Measurements from ENCODE around the gene SLC41A1.

Gene SLC41A1

GRCh38 chr1:205791568-205792180 is 21.3 kb downstream of the SLC41A1 start:
- DNase-seq (ENCODE audit: low read depth in 2 of 3, low spot score in 1 of 3), result peak in 2 of 3 donors; percentile 42 to 54

GRCh38 chr1:205787287-205787916 is 25.6 kb downstream of the SLC41A1 start:
- DNase-seq (ENCODE audit: low read depth in 2 of 3, low spot score in 1 of 3), result no peak

GRCh38 chr1:205786601-205787000 is 26.4 kb downstream of the SLC41A1 start:
- no peak for DNase-seq (ENCODE audit: low read depth in 2 of 3, low spot score in 1 of 3)

GRCh38 chr1:205785446-205785845 is 27.6 kb downstream of the SLC41A1 start:
- DNase-seq (ENCODE audit: low read depth in 2 of 3, low spot score in 1 of 3), result no peak

GRCh38 chr1:205783904-205784303 is 29.1 kb downstream of the SLC41A1 start:
- DNase-seq (ENCODE audit: low read depth in 2 of 3, low spot score in 1 of 3), result no peak

- DNase-seq (ENCODE audit: low read depth in 2 of 3, low spot score in 1 of 3), result no peak
Measured at GRCh38 chr1:205783433-205783795, 29.6 kb downstream of the SLC41A1 start.

GRCh38 chr1:205782627-205783432 is 30.2 kb downstream of the SLC41A1 start:
- DNase-seq (ENCODE audit: low read depth in 2 of 3, low spot score in 1 of 3), result no peak

GRCh38 chr1:205780335-205780734 is 32.7 kb downstream of the SLC41A1 start:
- DNase-seq (ENCODE audit: low read depth in 2 of 3, low spot score in 1 of 3), result no peak

GRCh38 chr1:205777994-205778393 is 35.0 kb downstream of the SLC41A1 start:
- no peak for DNase-seq (ENCODE audit: low read depth in 2 of 3, low spot score in 1 of 3)

- DNase-seq (ENCODE audit: low read depth in 2 of 3, low spot score in 1 of 3), result no peak
Measured at GRCh38 chr1:205775717-205776056, 37.3 kb downstream of the SLC41A1 start.

- DNase-seq (ENCODE audit: low read depth in 2 of 3, low spot score in 1 of 3), result peak; percentile 73 to 78 (median 74)
Measured at GRCh38 chr1:205775015-205775716, 37.8 kb downstream of the SLC41A1 start, which contains the start of gene RAB29. TSS of gene RAB29 (minus strand) at chr1:205775482. CDS start at chr1:205774956, 526 bp downstream.

- peak in 1 of 3 donors; percentile 30 for DNase-seq (ENCODE audit: low read depth in 2 of 3, low spot score in 1 of 3)
Measured at GRCh38 chr1:205774198-205775014, 38.6 kb downstream of the SLC41A1 start.

GRCh38 chr1:205772607-205773032 is 40.4 kb downstream of the SLC41A1 start:
- peak in 1 of 3 donors; percentile 25 for DNase-seq (ENCODE audit: low read depth in 2 of 3, low spot score in 1 of 3)

- DNase-seq (ENCODE audit: low read depth in 2 of 3, low spot score in 1 of 3), result no peak
Measured at GRCh38 chr1:205770618-205771017, 42.4 kb downstream of the SLC41A1 start.

GRCh38 chr1:205769641-205770365 is 43.2 kb downstream of the SLC41A1 start:
- DNase-seq (ENCODE audit: low read depth in 2 of 3, low spot score in 1 of 3), result no peak

GRCh38 chr1:205767248-205767647 is 45.8 kb downstream of the SLC41A1 start:
- DNase-seq (ENCODE audit: low read depth in 2 of 3, low spot score in 1 of 3), result no peak

- no peak for DNase-seq (ENCODE audit: low read depth in 2 of 3, low spot score in 1 of 3)
Measured at GRCh38 chr1:205766570-205766969, 46.4 kb downstream of the SLC41A1 start.

- no peak for DNase-seq (ENCODE audit: low read depth in 2 of 3, low spot score in 1 of 3)
Measured at GRCh38 chr1:205766038-205766437, 47.0 kb downstream of the SLC41A1 start.

GRCh38 chr1:205764578-205764977 is 48.4 kb downstream of the SLC41A1 start:
- DNase-seq (ENCODE audit: low read depth in 2 of 3, low spot score in 1 of 3), result no peak

GRCh38 chr1:205763980-205764379 is 49.0 kb downstream of the SLC41A1 start:
- no peak for DNase-seq (ENCODE audit: low read depth in 2 of 3, low spot score in 1 of 3)
